ENCODE results near the gene MAML3. TPM values are rescaled to one million over a fixed set of nuclear protein-coding genes. Genes with fewer than 3 reads are reported as not detected.

The MAML3 gene
- total RNA-seq, 4 donors from 2014 or later = 21.2 to 28.4 (median 22.1) TPM

DNA sequence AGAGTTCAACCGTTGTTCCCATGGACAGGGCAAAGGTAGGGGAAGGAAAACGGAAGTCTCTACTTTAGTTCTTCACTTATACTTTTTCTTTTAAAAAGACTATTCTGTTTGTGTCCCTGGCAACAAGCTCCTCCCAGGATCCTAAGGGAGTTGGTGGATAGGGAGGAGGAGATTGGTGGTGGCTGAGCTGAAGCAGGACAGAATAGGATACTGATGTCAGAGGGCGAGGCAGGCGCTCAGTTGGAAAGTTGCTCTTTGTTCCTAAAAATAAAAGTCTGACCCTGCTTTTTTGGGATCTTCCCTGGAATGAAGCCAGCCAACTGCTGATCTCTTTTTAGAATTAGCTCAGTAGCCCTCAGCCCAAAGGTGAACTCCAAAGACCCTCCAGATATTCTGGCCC lies 383.6 kb downstream of the MAML3 start:
- intact Hi-C loops (cut with DNase I; ENCODE audit: low total_unique reads) = no loop called here
- DNase-seq (ENCODE audit: low spot score in 2 of 2) = no peak
- TF ChIP-seq POLR2A (IDR thresholded peaks at IDR 0.05) = no peak
- TF ChIP-seq, protein P1, sequence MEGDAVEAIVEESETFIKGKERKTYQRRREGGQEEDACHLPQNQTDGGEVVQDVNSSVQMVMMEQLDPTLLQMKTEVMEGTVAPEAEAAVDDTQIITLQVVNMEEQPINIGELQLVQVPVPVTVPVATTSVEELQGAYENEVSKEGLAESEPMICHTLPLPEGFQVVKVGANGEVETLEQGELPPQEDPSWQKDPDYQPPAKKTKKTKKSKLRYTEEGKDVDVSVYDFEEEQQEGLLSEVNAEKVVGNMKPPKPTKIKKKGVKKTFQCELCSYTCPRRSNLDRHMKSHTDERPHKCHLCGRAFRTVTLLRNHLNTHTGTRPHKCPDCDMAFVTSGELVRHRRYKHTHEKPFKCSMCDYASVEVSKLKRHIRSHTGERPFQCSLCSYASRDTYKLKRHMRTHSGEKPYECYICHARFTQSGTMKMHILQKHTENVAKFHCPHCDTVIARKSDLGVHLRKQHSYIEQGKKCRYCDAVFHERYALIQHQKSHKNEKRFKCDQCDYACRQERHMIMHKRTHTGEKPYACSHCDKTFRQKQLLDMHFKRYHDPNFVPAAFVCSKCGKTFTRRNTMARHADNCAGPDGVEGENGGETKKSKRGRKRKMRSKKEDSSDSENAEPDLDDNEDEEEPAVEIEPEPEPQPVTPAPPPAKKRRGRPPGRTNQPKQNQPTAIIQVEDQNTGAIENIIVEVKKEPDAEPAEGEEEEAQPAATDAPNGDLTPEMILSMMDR (IDR thresholded peaks at IDR 0.05) = no peak
- 57 to 58% methylated on average over 4 of the region's 4 CpGs for WGBS, 2 donors
- H3K4me3 ChIP-seq (ENCODE audit: low read depth, poor library complexity, severe bottlenecking) = no peak overlapping the region

GRCh38 chr4:139769364-139769763 lies 384.6 kb downstream of the MAML3 start:
- TF ChIP-seq, protein P1 (IDR thresholded peaks at IDR 0.05) = no peak
- TF ChIP-seq POLR2A (IDR thresholded peaks at IDR 0.05) = no peak
- no peak overlapping the region for H3K4me3 ChIP-seq (ENCODE audit: low read depth, poor library complexity, severe bottlenecking)
- intact Hi-C loops (cut with DNase I; ENCODE audit: low total_unique reads) = no loop called here
- 72 to 92% methylated on average over 4 of the region's 4 CpGs for WGBS, 2 donors
- DNase-seq (ENCODE audit: low spot score in 2 of 2) = no peak

DNA sequence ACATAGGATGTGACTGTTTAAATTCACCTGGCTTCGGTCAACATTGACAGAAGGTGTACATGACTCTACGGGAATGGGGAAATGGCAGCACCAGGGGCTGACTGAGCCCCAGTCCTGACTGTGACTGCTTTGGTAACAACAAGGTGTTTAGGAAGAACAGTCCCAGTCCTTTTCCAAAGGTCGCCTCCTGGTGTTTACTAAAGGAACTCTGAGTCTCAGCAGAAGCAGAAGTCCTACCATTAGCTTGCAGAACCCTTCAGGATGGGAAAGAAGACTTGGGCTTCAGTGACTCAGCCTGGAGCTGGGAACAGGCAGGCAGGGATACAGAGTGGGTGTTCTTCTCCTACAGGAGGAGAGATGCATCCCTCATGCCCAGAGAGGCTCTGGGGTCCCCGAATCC lies 385.1 kb downstream of the MAML3 start:
- intact Hi-C loops (cut with DNase I; ENCODE audit: low total_unique reads) = no loop called here
- WGBS, 2 donors = 95 to 97% methylated on average over 4 of the region's 4 CpGs
- TF ChIP-seq POLR2A (IDR thresholded peaks at IDR 0.05) = no peak
- TF ChIP-seq, protein P1 (IDR thresholded peaks at IDR 0.05) = no peak
- no peak overlapping the region for H3K4me3 ChIP-seq (ENCODE audit: low read depth, poor library complexity, severe bottlenecking)
- DNase-seq (ENCODE audit: low spot score in 2 of 2) = no peak

DNA sequence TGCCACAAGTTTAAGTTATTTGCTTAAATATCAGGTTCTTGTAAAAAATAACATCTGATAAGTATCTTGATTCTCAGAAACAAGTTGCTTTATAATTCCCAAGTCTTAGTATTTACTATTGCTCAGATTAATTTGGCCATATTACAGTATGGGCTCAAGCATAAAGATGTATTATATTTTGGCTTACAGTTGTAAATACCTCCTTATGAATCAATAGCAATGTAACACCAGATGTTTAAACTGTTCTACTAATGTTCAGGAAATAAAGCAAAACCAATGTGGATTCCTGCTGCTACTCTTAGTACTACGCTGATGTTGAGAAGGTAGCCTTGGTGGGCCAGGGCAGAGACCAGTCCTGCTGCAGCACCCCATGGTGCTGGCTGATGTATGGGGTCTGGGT lies 385.6 kb downstream of the MAML3 start:
- no peak overlapping the region for H3K4me3 ChIP-seq (ENCODE audit: low read depth, poor library complexity, severe bottlenecking)
- no peak for DNase-seq (ENCODE audit: low spot score in 2 of 2)
- intact Hi-C loops (cut with DNase I; ENCODE audit: low total_unique reads) = no loop called here
- TF ChIP-seq, protein P1 (IDR thresholded peaks at IDR 0.05) = no peak
- WGBS, 2 donors = 82 to 96% methylated on average over 1 of the region's 1 CpG

GRCh38 chr4:139767585-139767984 lies 386.4 kb downstream of the MAML3 start:
- no peak for DNase-seq (ENCODE audit: low spot score in 2 of 2)
- intact Hi-C loops (cut with DNase I; ENCODE audit: low total_unique reads) = no loop called here
- H3K4me3 ChIP-seq (ENCODE audit: low read depth, poor library complexity, severe bottlenecking) = no peak overlapping the region
- TF ChIP-seq, protein P1 (IDR thresholded peaks at IDR 0.05) = no peak
- no peak for TF ChIP-seq POLR2A (IDR thresholded peaks at IDR 0.05)

GRCh38 chr4:139767168-139767567 lies 386.8 kb downstream of the MAML3 start:
- no peak overlapping the region for H3K4me3 ChIP-seq (ENCODE audit: low read depth, poor library complexity, severe bottlenecking)
- WGBS, 2 donors = 68 to 72% methylated on average over 6 of the region's 6 CpGs
- DNase-seq (ENCODE audit: low spot score in 2 of 2) = no peak
- TF ChIP-seq POLR2A (IDR thresholded peaks at IDR 0.05) = no peak
- TF ChIP-seq, protein P1 (IDR thresholded peaks at IDR 0.05) = no peak
- intact Hi-C loops (cut with DNase I; ENCODE audit: low total_unique reads) = no loop called here

All from lower leg skin (tissue), 4 donors.